GM19452 (cell line): ENCODE results near the gene ITPK1.

Source experiments
- ATAC-seq: cut with Tn5 transposase; IDR thresholded peaks from one replicate; pipeline ENCODE4 v1.9.1; 2021; ENCODE audit not compliant: unreplicated experiment

ITPK1 gene

GRCh38 chr14:92927349-92928257, 188.1 kb downstream of the ITPK1 start:
- no peak for ATAC-seq

- no peak for ATAC-seq
Observed at GRCh38 chr14:92926931-92927330, 188.8 kb downstream of the ITPK1 start.

GRCh38 chr14:92926180-92926845, 189.4 kb downstream of the ITPK1 start:
- ATAC-seq: no peak

GRCh38 chr14:92925446-92925845, 190.3 kb downstream of the ITPK1 start:
- no peak for ATAC-seq

- no peak for ATAC-seq
Observed at GRCh38 chr14:92924247-92924646, 191.5 kb downstream of the ITPK1 start.

- ATAC-seq: no peak
Observed at GRCh38 chr14:92923744-92924103, 192.0 kb downstream of the ITPK1 start.

- ATAC-seq: no peak
Observed at GRCh38 chr14:92922883-92923743, 192.6 kb downstream of the ITPK1 start, which contains the start of gene CHGA. TSS of gene CHGA (plus strand) at chr14:92923150. CDS start at chr14:92923360, 210 bp downstream.

GRCh38 chr14:92922155-92922735, 193.5 kb downstream of the ITPK1 start:
- ATAC-seq: no peak

GRCh38 chr14:92920001-92920400, 195.7 kb downstream of the ITPK1 start:
- ATAC-seq: no peak

GRCh38 chr14:92917956-92918355, 197.8 kb downstream of the ITPK1 start:
- no peak for ATAC-seq

GRCh38 chr14:92917041-92917940, 198.4 kb downstream of the ITPK1 start:
- ATAC-seq: no peak

GRCh38 chr14:92916201-92916600, 199.5 kb downstream of the ITPK1 start:
- no peak for ATAC-seq

- ATAC-seq: no peak
Observed at GRCh38 chr14:92914087-92914656, 201.6 kb downstream of the ITPK1 start.

GRCh38 chr14:92907316-92907911, 208.3 kb downstream of the ITPK1 start:
- no peak for ATAC-seq

GRCh38 chr14:92906823-92907222, 208.9 kb downstream of the ITPK1 start:
- ATAC-seq: no peak

- ATAC-seq: no peak
Observed at GRCh38 chr14:92906420-92906819, 209.3 kb downstream of the ITPK1 start.

GRCh38 chr14:92905667-92906066, 210.1 kb downstream of the ITPK1 start:
- no peak for ATAC-seq

GRCh38 chr14:92903359-92903758, 212.4 kb downstream of the ITPK1 start:
- no peak for ATAC-seq

GRCh38 chr14:92902726-92903125, 213.0 kb downstream of the ITPK1 start:
- ATAC-seq: no peak
